GM23338 (cell line): Measurements from ENCODE around the gene FRZB. TPM values are rescaled to one million over a fixed set of nuclear protein-coding genes. Genes with fewer than 3 reads are reported as not detected.

Source experiments
- ATAC-seq: fragments of 200-7000 bp; cut with Tn5 transposase; 3 replicates; pipeline ENCODE4 v1.9.1; 2020
- DNase-seq: peaks from one replicate; pipeline ENCODE4 v3.0.0-alpha.2; 2015; ENCODE audit warnings: low spot score
- H2AFZ ChIP-seq: fragments of 200-600 bp; sonication (generic); 2 replicates; pipeline ENCODE4 v1.8.0; 2016; ENCODE audit warnings: antibody characterized with exemption, mild to moderate bottlenecking, moderate library complexity
- H3F3A ChIP-seq: fragments of 200-600 bp; sonication (generic); replicated peaks from 2 replicates; pipeline ENCODE4 v1.8.0; 2017; ENCODE audit warnings: antibody characterized with exemption, mixed run types, low read depth
- H3K27ac ChIP-seq: fragments of 200-600 bp; sonication (generic); 2 replicates; pipeline ENCODE4 v1.6.1; 2016; ENCODE audit warnings: low read depth
- H3K27me3 ChIP-seq: fragments of 200-600 bp; sonication (generic); 2 replicates; pipeline ENCODE4 v1.8.0; 2016; ENCODE audit warnings: mild to moderate bottlenecking, mixed run types, moderate library complexity; ENCODE audit not compliant: insufficient read depth
- H3K36me3 ChIP-seq: fragments of 200-600 bp; sonication (generic); 2 replicates; pipeline ENCODE4 v1.8.0; 2016; ENCODE audit warnings: mild to moderate bottlenecking; ENCODE audit not compliant: insufficient read depth
- H3K4me1 ChIP-seq: fragments of 200-600 bp; sonication (generic); 2 replicates; pipeline ENCODE4 v1.8.0; 2016; ENCODE audit warnings: mild to moderate bottlenecking, moderate library complexity; ENCODE audit not compliant: insufficient read depth
- H3K4me2 ChIP-seq: fragments of 200-600 bp; sonication (generic); 2 replicates; pipeline ENCODE4 v1.7.1; 2017; ENCODE audit warnings: mixed run types
- H3K4me3 ChIP-seq: fragments of 200-600 bp; sonication (generic); 2 replicates; pipeline ENCODE4 v1.6.1; 2016; ENCODE audit warnings: mixed run types
- H3K79me2 ChIP-seq: fragments of 200-600 bp; sonication (generic); replicated peaks from 2 replicates; pipeline ENCODE4 v1.8.0; 2017; ENCODE audit warnings: mild to moderate bottlenecking; ENCODE audit not compliant: insufficient read depth
- H3K9me2 ChIP-seq: fragments of 200-600 bp; sonication (generic); 2 replicates; pipeline ENCODE4 v1.8.0; 2017; ENCODE audit not compliant: insufficient read depth
- H4K20me1 ChIP-seq: fragments of 200-600 bp; sonication (generic); replicated peaks from 2 replicates; pipeline ENCODE4 v1.8.0; 2017; ENCODE audit warnings: mild to moderate bottlenecking; ENCODE audit not compliant: insufficient read depth
- H3K27ac Mint-ChIP-seq: 2 replicates; pipeline ENCODE4 v1.8.0; 2020; ENCODE audit warnings: inconsistent platforms, mild to moderate bottlenecking, moderate library complexity, mixed read lengths
- H3K27me3 Mint-ChIP-seq: 3 replicates; pipeline ENCODE4 v1.8.0; 2022; ENCODE audit warnings: low read depth, mild to moderate bottlenecking, moderate library complexity, mixed read lengths, inconsistent platforms; ENCODE audit not compliant: insufficient read depth, poor library complexity
- H3K36me3 Mint-ChIP-seq: 3 replicates; pipeline ENCODE4 v1.8.0; 2021; ENCODE audit warnings: low read depth, mild to moderate bottlenecking, inconsistent platforms, moderate library complexity, mixed read lengths
- H3K4me1 Mint-ChIP-seq: 3 replicates; pipeline ENCODE4 v1.8.0; 2020; ENCODE audit warnings: mild to moderate bottlenecking, inconsistent platforms, mixed read lengths
- H3K4me3 Mint-ChIP-seq: 3 replicates; pipeline ENCODE4 v1.8.0; 2021; ENCODE audit warnings: moderate library complexity, mild to moderate bottlenecking, inconsistent platforms, mixed read lengths
- H3K9me3 Mint-ChIP-seq: 3 replicates; pipeline ENCODE4 v1.8.0; 2020; ENCODE audit warnings: moderate library complexity, mild to moderate bottlenecking, inconsistent platforms, mixed read lengths
- CREB1 ChIP-seq: fragments of 250-450 bp; sonication (Bioruptor Pico); IDR thresholded peaks from 2 replicates; pipeline ENCODE4 v1.5.0; 2020; ENCODE audit warnings: low read depth, mild to moderate bottlenecking, moderate library complexity
- CTCF ChIP-seq, 2 experiments: fragments of 200-600 bp in 1 of 2; sonication (generic) in 1 of 2; conservative IDR thresholded peaks; 2 replicates each; pipeline versions ENCODE4 v1.5.1 to v1.6.1; 2016 to 2017; ENCODE audit warnings: antibody characterized with exemption in 2 of 2, low read depth in 2 of 2, mild to moderate bottlenecking in 2 of 2, moderate library complexity in 1 of 2
- EZH2 ChIP-seq: fragments of 200-600 bp; sonication (generic); IDR thresholded peaks from one replicate; pipeline ENCODE4 v1.8.0; 2017; ENCODE audit warnings: antibody characterized with exemption, mild to moderate bottlenecking, low read depth; ENCODE audit not compliant: unreplicated experiment
- EZH2phosphoT487 ChIP-seq: fragments of 200-600 bp; sonication (generic); IDR thresholded peaks from one replicate; pipeline ENCODE4 v1.8.1; 2018; ENCODE audit warnings: antibody characterized with exemption; ENCODE audit not compliant: unreplicated experiment
- NANOG ChIP-seq: IDR thresholded peaks from 2 replicates; pipeline ENCODE4 v1.6.1; 2016; ENCODE audit warnings: antibody characterized with exemption, borderline replicate concordance
- REST ChIP-seq: IDR thresholded peaks from one replicate; pipeline ENCODE4 v1.6.1; 2018; ENCODE audit warnings: antibody characterized with exemption; ENCODE audit not compliant: unreplicated experiment
- ZNF114 ChIP-seq: fragments of 250-450 bp; sonication (Bioruptor Pico); IDR thresholded peaks from 2 replicates; pipeline ENCODE4 v1.5.0; 2020; ENCODE audit warnings: mild to moderate bottlenecking, moderate library complexity
- ZNF331 ChIP-seq: fragments of 250-450 bp; sonication (Bioruptor Pico); IDR thresholded peaks from 2 replicates; pipeline ENCODE4 v1.5.0; 2020; ENCODE audit warnings: low read depth, mild to moderate bottlenecking, moderate library complexity
- ZNF462 ChIP-seq: fragments of 250-450 bp; sonication (Bioruptor Pico); IDR thresholded peaks from 2 replicates; pipeline ENCODE4 v1.5.0; 2020; ENCODE audit warnings: mild to moderate bottlenecking, moderate library complexity
- polyA plus RNA-seq: library from polyadenylated mRNA; unstranded; fragments of >200 nt; fragmentation: Nextera tagmentation; extraction: Ambion mirVana; gene quantifications from 2 replicates; pipeline ENCODE4 v1.2.1, GENCODE V29; 2016
- total RNA-seq: library from RNA; depleted of rRNA; stranded (reverse); fragments of >200 nt; shearing (Covaris generic); gene quantifications from 2 replicates; pipeline ENCODE4 v1.2.3, GENCODE V29; 2014

The FRZB gene
- total and polyA plus RNA-seq, 2 experiments from 2014 or later, result 0.52 to 1.2 TPM

GRCh38 chr2:182894174-182894573, 27.7 kb upstream of the FRZB start:
- H3K36me3 Mint-ChIP-seq, result no peaks in the 10 kb centered on the region
- Histone ChIP-seq H4K20me1 (no peaks in the 10 kb centered on the region), H3K36me3 (no peaks in the 10 kb centered on the region), H3F3A (no peaks in the 10 kb centered on the region), H2AFZ (no peak overlapping the region), H3K4me2 (no peak overlapping the region), H3K4me3 (no peak overlapping the region), H3K27ac (no peak overlapping the region), H3K27me3 (no peaks in the 10 kb centered on the region), H3K9me2 (no peaks in the 10 kb centered on the region), H3K79me2 (no peaks in the 10 kb centered on the region), H3K4me1 (no peaks in the 10 kb centered on the region)
- peaks cover 2% of the 10 kb centered on the region for H3K27me3 Mint-ChIP-seq
- no peak overlapping the region for H3K27ac Mint-ChIP-seq
- no peaks in the 10 kb centered on the region; the same call in 2 of the 3 replicates for H3K9me3 Mint-ChIP-seq
- DNase-seq (no peak), ATAC-seq (no peak)
- H3K4me3 Mint-ChIP-seq, result no peak overlapping the region
- TF ChIP-seq NANOG (no peak), CTCF (conservative IDR thresholded peaks at IDR 0.05; ENCODE audit: low read depth in 2 of 2) (no peak), EZH2phosphoT487 (no peak), CREB1 (no peak), ZNF462 (CRISPR knock-in tag) (no peak), ZNF114 (CRISPR knock-in tag) (no peak), ZNF331 (CRISPR knock-in tag) (no peak), EZH2 (no peak), REST (no peak)
- no peaks in the 10 kb centered on the region for H3K4me1 Mint-ChIP-seq
